Activated CD4-positive, alpha-beta T cell treated with anti-CD3 and anti-CD28 coated beads for 48 hours (primary cell): Measurements from ENCODE around the gene SLC15A5.

ENCODE experiments used
- DNase-seq: peaks from one replicate; pipeline ENCODE4 v3.0.0-alpha.2; 2020

The SLC15A5 gene

GRCh38 chr12:16168078-16168477 is 109.4 kb downstream of the SLC15A5 start:
- DNase-seq, result no peak

GRCh38 chr12:16166563-16167470 is 110.7 kb downstream of the SLC15A5 start:
- DNase-seq, result no peak

GRCh38 chr12:16165506-16165905 is 112.0 kb downstream of the SLC15A5 start:
- DNase-seq, result no peak

GRCh38 chr12:16163901-16164300 is 113.6 kb downstream of the SLC15A5 start:
- no peak for DNase-seq

GRCh38 chr12:16163146-16163545 is 114.3 kb downstream of the SLC15A5 start:
- DNase-seq, result no peak

- DNase-seq, result no peak
Observed at GRCh38 chr12:16159571-16159970, 117.9 kb downstream of the SLC15A5 start.

GRCh38 chr12:16158050-16158449 is 119.4 kb downstream of the SLC15A5 start:
- DNase-seq, result no peak

GRCh38 chr12:16155938-16156337 is 121.5 kb downstream of the SLC15A5 start:
- no peak for DNase-seq

GRCh38 chr12:16154990-16155389 is 122.5 kb downstream of the SLC15A5 start:
- no peak for DNase-seq

- DNase-seq, result no peak
Observed at GRCh38 chr12:16152885-16153673, 124.4 kb downstream of the SLC15A5 start.

- no peak for DNase-seq
Observed at GRCh38 chr12:16150276-16150675, 127.2 kb downstream of the SLC15A5 start.

GRCh38 chr12:16148938-16149337 is 128.5 kb downstream of the SLC15A5 start:
- DNase-seq, result no peak
